HG03571 (cell line): ENCODE results near the gene CLIC4.
A peak's percentile ranks its signal among the peaks of the same experiment; 100 is the strongest.
"Not testable (repeated sequence)": the region's sequence is repeated elsewhere in the genome, so short reads cannot be mapped to it uniquely, and the experiment has no call there.

ENCODE experiments used
- ATAC-seq: cut with Tn5 transposase; IDR thresholded peaks from one replicate; pipeline ENCODE4 v1.9.1; 2021; ENCODE audit not compliant: unreplicated experiment

CLIC4 gene

GRCh38 chr1:24744911-24745710 is at the start of gene CLIC4:
Gene CLIC4 (plus strand): TSS chr1:24745447. CDS start chr1:24745554, 107 bp downstream.
- peak; percentile 65 for ATAC-seq

GRCh38 chr1:24696041-24696755 is 49.0 kb upstream of the CLIC4 start:
- ATAC-seq = no peak

GRCh38 chr1:24696756-24697330 is 48.4 kb upstream of the CLIC4 start:
- ATAC-seq = no peak

GRCh38 chr1:24697453-24698001 is 47.7 kb upstream of the CLIC4 start:
- not testable (repeated sequence) for ATAC-seq

GRCh38 chr1:24698326-24698725 is 46.9 kb upstream of the CLIC4 start:
- ATAC-seq = not testable (repeated sequence)

GRCh38 chr1:24699628-24700027 is 45.6 kb upstream of the CLIC4 start:
- ATAC-seq = no peak

GRCh38 chr1:24702511-24703293 is 42.5 kb upstream of the CLIC4 start:
- ATAC-seq = no peak

- ATAC-seq = no peak
Observed at GRCh38 chr1:24704411-24705259, 40.6 kb upstream of the CLIC4 start.

GRCh38 chr1:24705260-24706073 is 39.8 kb upstream of the CLIC4 start:
- peak; percentile 55 for ATAC-seq

- ATAC-seq = not testable (repeated sequence)
Observed at GRCh38 chr1:24706074-24706389, 39.2 kb upstream of the CLIC4 start.

GRCh38 chr1:24707687-24708086 is 37.6 kb upstream of the CLIC4 start:
- no peak for ATAC-seq

GRCh38 chr1:24708938-24709337 is 36.3 kb upstream of the CLIC4 start:
- no peak for ATAC-seq

GRCh38 chr1:24709791-24710441 is 35.3 kb upstream of the CLIC4 start:
- no peak for ATAC-seq

GRCh38 chr1:24711329-24711728 is 33.9 kb upstream of the CLIC4 start:
- ATAC-seq = no peak

GRCh38 chr1:24713176-24713575 is 32.1 kb upstream of the CLIC4 start:
- no peak for ATAC-seq

GRCh38 chr1:24713736-24714135 is 31.5 kb upstream of the CLIC4 start:
- ATAC-seq = no peak

- no peak for ATAC-seq
Observed at GRCh38 chr1:24714859-24715520, 30.3 kb upstream of the CLIC4 start.

GRCh38 chr1:24715658-24716057 is 29.6 kb upstream of the CLIC4 start:
- no peak for ATAC-seq
